HCT116 (cell line): ENCODE results near the gene SORCS2. TPM values are rescaled to one million over a fixed set of nuclear protein-coding genes. Genes with fewer than 3 reads are reported as not detected.

ENCODE experiments used
- ATAC-seq: fragments of 200-7000 bp; cut with Tn5 transposase; 2 replicates; pipeline ENCODE4 v1.9.1; 2020; ENCODE audit warnings: mild to moderate bottlenecking, moderate library complexity
- BruUV-seq: library from RNA; stranded (reverse); fragments of 400-500 nt; replicated peaks from 2 replicates; lab custom pipeline; 2021; lab: Mats Ljungman, UMichigan
- CTCF ChIA-PET: fragments of 300-600 bp; sonication (Branson Sonifier 250); formaldehyde crosslinking; loops from one replicate; lab custom pipeline; 2021; ENCODE audit warnings: antibody characterized with exemption; lab: Charles Lee
- POLR2A ChIA-PET: fragments of 300-600, 350-600 bp; sonication (Branson Sonifier 250); formaldehyde crosslinking; loops from one replicate; lab custom pipeline; 2021; ENCODE audit warnings: antibody characterized with exemption; lab: Charles Lee
- RAD21 ChIA-PET, 2 experiments: fragments of 300-600 bp; sonication (Branson Sonifier 250); formaldehyde crosslinking; loops; one replicate each; lab custom pipeline; 2023; ENCODE audit warnings: low total read pairs in 2 of 2; ENCODE audit not compliant: uncharacterized antibody in 2 of 2, unreplicated experiment in 2 of 2, low non-redundant PET in 1 of 2; lab: Charles Lee
- DNase-seq: peaks from one replicate; pipeline ENCODE4 v3.0.0-alpha.2; 2010; ENCODE audit warnings: low read depth, low spot score
- H2AFZ ChIP-seq: fragments of 200-600 bp; shearing (Covaris generic), sonication (generic); 2 replicates; pipeline ENCODE4 v1.6.1; 2017; ENCODE audit warnings: low read depth, mixed run types, mixed read lengths, antibody characterized with exemption, low read length; ENCODE audit not compliant: poor library complexity, severe bottlenecking
- H3K27ac ChIP-seq: 2 replicates; pipeline ENCODE4 v1.5.1; 2012; ENCODE audit warnings: low read depth, low read length
- H3K27me3 ChIP-seq: fragments of 200-600 bp; sonication (generic); 2 replicates; pipeline ENCODE4 v1.6.1; 2016; ENCODE audit warnings: mixed run types, low read length, mixed read lengths; ENCODE audit not compliant: insufficient read depth
- H3K36me3 ChIP-seq, 2 experiments: fragments of 200-500 bp in 1 of 2; fragments of 200-600 bp in 1 of 2; sonication (Bioruptor generic) in 1 of 2; sonication (generic) in 1 of 2; 2 replicates each; pipeline versions ENCODE4 v1.5.1 to v1.6.1; 2014 to 2016; ENCODE audit warnings: low read length in 2 of 2, inconsistent platforms in 1 of 2, mixed read lengths in 1 of 2, mixed run types in 1 of 2; ENCODE audit not compliant: insufficient read depth in 2 of 2, control insufficient read depth in 1 of 2
- H3K4me1 ChIP-seq, 2 experiments: fragments of 200-600 bp in 1 of 2; sonication (generic) in 1 of 2; 2 replicates each; pipeline versions ENCODE4 v1.5.1 to v1.6.1; 2012 to 2017; ENCODE audit warnings: low read length in 2 of 2, inconsistent platforms in 1 of 2, mild to moderate bottlenecking in 1 of 2, mixed read lengths in 1 of 2, mixed run types in 1 of 2, moderate library complexity in 1 of 2; ENCODE audit not compliant: insufficient read depth in 2 of 2, control insufficient read depth in 1 of 2
- H3K4me2 ChIP-seq: fragments of 200-600 bp; sonication (generic); 2 replicates; pipeline ENCODE4 v1.6.1; 2017; ENCODE audit warnings: mixed run types, low read length, mixed read lengths
- H3K4me3 ChIP-seq, 2 experiments: fragments of 200-600 bp in 1 of 2; sonication (generic) in 1 of 2; replicated peaks in 1 of 2; 2 replicates each; pipeline ENCODE4 v1.5.1; 2011 to 2016; ENCODE audit warnings: low read length in 2 of 2, control low read depth in 1 of 2, low read depth in 1 of 2, mild to moderate bottlenecking in 1 of 2, mixed read lengths in 1 of 2, mixed run types in 1 of 2
- H3K79me2 ChIP-seq: fragments of 200-600 bp; sonication (generic); 2 replicates; pipeline ENCODE4 v1.6.1; 2017; ENCODE audit warnings: mild to moderate bottlenecking, mixed run types, low read length, moderate library complexity, mixed read lengths; ENCODE audit not compliant: insufficient read depth
- H3K9ac ChIP-seq: fragments of 200-600 bp; sonication (generic); 2 replicates; pipeline ENCODE4 v1.6.1; 2016; ENCODE audit warnings: low read length, mixed read lengths
- H3K9me2 ChIP-seq: fragments of 200-600 bp; sonication (generic), shearing (Covaris generic); 2 replicates; pipeline ENCODE4 v1.6.1; 2017; ENCODE audit warnings: mixed run types, mild to moderate bottlenecking, moderate library complexity; ENCODE audit not compliant: insufficient read depth
- H3K9me3 ChIP-seq, 2 experiments: fragments of 200-500 bp in 1 of 2; fragments of 200-600 bp in 1 of 2; sonication (Bioruptor generic) in 1 of 2; sonication (generic) in 1 of 2; 2 replicates each; pipeline ENCODE4 v1.6.1; 2014 to 2017; ENCODE audit warnings: low read length in 2 of 2, mixed read lengths in 2 of 2, inconsistent platforms in 1 of 2, low read depth in 1 of 2, mild to moderate bottlenecking in 1 of 2, mixed run types in 1 of 2, moderate library complexity in 1 of 2; ENCODE audit not compliant: control insufficient read depth in 1 of 2, insufficient read depth in 1 of 2
- H4K20me1 ChIP-seq: fragments of 200-600 bp; sonication (generic), shearing (Covaris generic); 2 replicates; pipeline ENCODE4 v1.6.1; 2017; ENCODE audit warnings: mixed run types, mild to moderate bottlenecking, moderate library complexity; ENCODE audit not compliant: insufficient read depth
- ATF3 ChIP-seq: IDR thresholded peaks from 2 replicates; pipeline ENCODE4 v1.6.1; 2012
- ELF1 ChIP-seq: IDR thresholded peaks from 2 replicates; pipeline ENCODE4 v1.6.1; 2012; ENCODE audit warnings: low read depth, borderline replicate concordance
- EZH2phosphoT487 ChIP-seq: fragments of 200-600 bp; IDR thresholded peaks from 2 replicates; pipeline ENCODE4 v1.6.1; 2018; ENCODE audit warnings: antibody characterized with exemption, borderline replicate concordance
- FOSL1 ChIP-seq: IDR thresholded peaks from 2 replicates; pipeline ENCODE4 v1.6.1; 2012; ENCODE audit warnings: low read depth
- JUND ChIP-seq: IDR thresholded peaks from 2 replicates; pipeline ENCODE4 v1.6.1; 2012
- POLR2A ChIP-seq: IDR thresholded peaks from 2 replicates; pipeline ENCODE4 v1.7.0; 2011; ENCODE audit warnings: borderline replicate concordance; ENCODE audit not compliant: insufficient read depth, insufficient read length; ENCODE audit errors: extremely low read depth
- RAD21 ChIP-seq: IDR thresholded peaks from 2 replicates; pipeline ENCODE4 v1.6.1; 2012; ENCODE audit warnings: low read depth, mild to moderate bottlenecking
- REST ChIP-seq: IDR thresholded peaks from 2 replicates; pipeline ENCODE4 v1.6.1; 2012; ENCODE audit warnings: low read depth
- SIN3A ChIP-seq: IDR thresholded peaks from 2 replicates; pipeline ENCODE4 v1.6.1; 2012; ENCODE audit warnings: low read depth
- YY1 ChIP-seq: IDR thresholded peaks from 2 replicates; pipeline ENCODE4 v1.6.1; 2011; ENCODE audit warnings: low read length, low read depth, moderate library complexity, mild to moderate bottlenecking; ENCODE audit not compliant: insufficient replicate concordance; ENCODE audit errors: extremely low read depth
- intact Hi-C: fragments of 100-400 bp; cut with micrococcal nuclease; formaldehyde crosslinking; loops from 2 replicates; pipeline ENCODE4 v1.10.0; 2022
- total RNA-seq: library from RNA; stranded (reverse); gene quantifications from one replicate; pipeline ENCODE4 v1.2.1, GENCODE V29; 2021; ENCODE audit not compliant: unreplicated experiment

SORCS2 gene
- total RNA-seq, 1 experiment from 2014 or later: 0.37 TPM

GRCh38 chr4:7540206-7540605 is 347.9 kb downstream of the SORCS2 start:
- H3K4me2 ChIP-seq: peak overlapping the region; percentile 83
- H3K9me2 ChIP-seq: no peaks in the 10 kb centered on the region
- ATAC-seq (peak; percentile 13), DNase-seq (no peak)
- H3K36me3 ChIP-seq: no peaks in the 10 kb centered on the region
- POLR2A ChIA-PET: no interaction called here
- H3K27ac ChIP-seq: peak overlapping the region; percentile 64
- no peak for TF ChIP-seq REST
- no peak for TF ChIP-seq RAD21
- no peak for TF ChIP-seq YY1
- TF ChIP-seq ELF1: no peak
- TF ChIP-seq JUND: no peak
- no peak for TF ChIP-seq ATF3
- no peak for TF ChIP-seq POLR2A
- TF ChIP-seq FOSL1: no peak
- no peak for TF ChIP-seq EZH2phosphoT487
- no peak for TF ChIP-seq SIN3A
- peak overlapping the region; percentile 36; the same call in 1 of the 2 replicates for H3K9ac ChIP-seq
- no TSS peak for BruUV-seq
- H3K9me3 ChIP-seq: no peaks in the 10 kb centered on the region
- RAD21 ChIA-PET: interaction anchor here in 1 of 2 experiments (0.7 kb wide), 1 partner anchor 54 kb away, joined by 4 read pairs; no protein-coding TSS in a partner anchor
- intact Hi-C loops: no loop called here
- H4K20me1 ChIP-seq: no peaks in the 10 kb centered on the region
- no peaks in the 10 kb centered on the region for H3K79me2 ChIP-seq
- no peak overlapping the region for H2AFZ ChIP-seq
- H3K27me3 ChIP-seq: no peaks in the 10 kb centered on the region
- H3K4me3 ChIP-seq: peak overlapping the region; percentile 33 to 46
- CTCF ChIA-PET: no interaction called here
- peaks cover 4 to 20% of the 10 kb centered on the region in 2 experiments for H3K4me1 ChIP-seq
